A549 (cell line): ENCODE results near the gene MBOAT2.

Experiments
- EP300 ChIP-seq, 2 experiments: fragments of >200 bp; sonication (Bioruptor Twin); formaldehyde crosslinking; IDR thresholded peaks; 2 replicates in 1 of 2; 3 replicates in 1 of 2; pipeline ENCODE4 v1.6.1; 2016 to 2017
- JUNB ChIP-seq: fragments of >200 bp; sonication (Bioruptor Twin); formaldehyde crosslinking; IDR thresholded peaks from 2 replicates; pipeline ENCODE4 v1.6.1; 2016
- MAFK ChIP-seq: fragments of 450-650 bp; IDR thresholded peaks from 2 replicates; pipeline ENCODE4 v1.6.1; 2014; ENCODE audit not compliant: partially characterized antibody
- SMC3 ChIP-seq: fragments of >200 bp; sonication (Bioruptor Twin); formaldehyde crosslinking; IDR thresholded peaks from 3 replicates; pipeline ENCODE4 v1.6.1; 2018; ENCODE audit warnings: inconsistent platforms
- TF ChIP-seq, protein P1 (sequence below): fragments of >200 bp; sonication (Bioruptor Twin); formaldehyde crosslinking; IDR thresholded peaks from 3 replicates; pipeline ENCODE4 v1.5.1; 2016

DNA sequence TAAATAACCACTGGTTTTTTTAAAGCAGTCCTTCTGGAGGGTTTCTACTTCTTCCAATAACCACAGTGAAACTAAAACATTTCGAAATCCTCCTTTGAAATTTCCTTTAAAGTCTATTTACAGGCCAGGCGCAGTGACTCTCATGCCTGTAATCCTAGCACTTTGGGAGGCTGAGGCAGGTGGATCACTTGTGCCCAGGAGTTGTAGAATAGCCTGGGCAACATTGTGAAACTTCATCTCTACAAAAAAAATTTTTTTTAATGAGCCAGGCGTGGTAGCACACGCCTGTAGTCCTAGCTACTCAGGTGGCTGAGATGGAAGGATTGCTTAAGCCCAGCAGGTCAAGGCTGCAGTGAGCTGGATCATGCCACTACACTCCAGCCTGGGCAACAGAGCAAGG lies 181.3 kb downstream of the MBOAT2 start:
- TF ChIP-seq SMC3 = no peak
- TF ChIP-seq JUNB = no peak
- TF ChIP-seq MAFK = no peak
- no peak for TF ChIP-seq EP300 (IDR thresholded peaks at IDR 0.05)
- TF ChIP-seq, protein P1, sequence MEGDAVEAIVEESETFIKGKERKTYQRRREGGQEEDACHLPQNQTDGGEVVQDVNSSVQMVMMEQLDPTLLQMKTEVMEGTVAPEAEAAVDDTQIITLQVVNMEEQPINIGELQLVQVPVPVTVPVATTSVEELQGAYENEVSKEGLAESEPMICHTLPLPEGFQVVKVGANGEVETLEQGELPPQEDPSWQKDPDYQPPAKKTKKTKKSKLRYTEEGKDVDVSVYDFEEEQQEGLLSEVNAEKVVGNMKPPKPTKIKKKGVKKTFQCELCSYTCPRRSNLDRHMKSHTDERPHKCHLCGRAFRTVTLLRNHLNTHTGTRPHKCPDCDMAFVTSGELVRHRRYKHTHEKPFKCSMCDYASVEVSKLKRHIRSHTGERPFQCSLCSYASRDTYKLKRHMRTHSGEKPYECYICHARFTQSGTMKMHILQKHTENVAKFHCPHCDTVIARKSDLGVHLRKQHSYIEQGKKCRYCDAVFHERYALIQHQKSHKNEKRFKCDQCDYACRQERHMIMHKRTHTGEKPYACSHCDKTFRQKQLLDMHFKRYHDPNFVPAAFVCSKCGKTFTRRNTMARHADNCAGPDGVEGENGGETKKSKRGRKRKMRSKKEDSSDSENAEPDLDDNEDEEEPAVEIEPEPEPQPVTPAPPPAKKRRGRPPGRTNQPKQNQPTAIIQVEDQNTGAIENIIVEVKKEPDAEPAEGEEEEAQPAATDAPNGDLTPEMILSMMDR = no peak
